ENCODE data around the gene ARHGAP30.
"Not testable (repeated sequence)": the region's sequence is repeated elsewhere in the genome, so short reads cannot be mapped to it uniquely, and the experiment has no call there.

ARHGAP30 gene, protein sequence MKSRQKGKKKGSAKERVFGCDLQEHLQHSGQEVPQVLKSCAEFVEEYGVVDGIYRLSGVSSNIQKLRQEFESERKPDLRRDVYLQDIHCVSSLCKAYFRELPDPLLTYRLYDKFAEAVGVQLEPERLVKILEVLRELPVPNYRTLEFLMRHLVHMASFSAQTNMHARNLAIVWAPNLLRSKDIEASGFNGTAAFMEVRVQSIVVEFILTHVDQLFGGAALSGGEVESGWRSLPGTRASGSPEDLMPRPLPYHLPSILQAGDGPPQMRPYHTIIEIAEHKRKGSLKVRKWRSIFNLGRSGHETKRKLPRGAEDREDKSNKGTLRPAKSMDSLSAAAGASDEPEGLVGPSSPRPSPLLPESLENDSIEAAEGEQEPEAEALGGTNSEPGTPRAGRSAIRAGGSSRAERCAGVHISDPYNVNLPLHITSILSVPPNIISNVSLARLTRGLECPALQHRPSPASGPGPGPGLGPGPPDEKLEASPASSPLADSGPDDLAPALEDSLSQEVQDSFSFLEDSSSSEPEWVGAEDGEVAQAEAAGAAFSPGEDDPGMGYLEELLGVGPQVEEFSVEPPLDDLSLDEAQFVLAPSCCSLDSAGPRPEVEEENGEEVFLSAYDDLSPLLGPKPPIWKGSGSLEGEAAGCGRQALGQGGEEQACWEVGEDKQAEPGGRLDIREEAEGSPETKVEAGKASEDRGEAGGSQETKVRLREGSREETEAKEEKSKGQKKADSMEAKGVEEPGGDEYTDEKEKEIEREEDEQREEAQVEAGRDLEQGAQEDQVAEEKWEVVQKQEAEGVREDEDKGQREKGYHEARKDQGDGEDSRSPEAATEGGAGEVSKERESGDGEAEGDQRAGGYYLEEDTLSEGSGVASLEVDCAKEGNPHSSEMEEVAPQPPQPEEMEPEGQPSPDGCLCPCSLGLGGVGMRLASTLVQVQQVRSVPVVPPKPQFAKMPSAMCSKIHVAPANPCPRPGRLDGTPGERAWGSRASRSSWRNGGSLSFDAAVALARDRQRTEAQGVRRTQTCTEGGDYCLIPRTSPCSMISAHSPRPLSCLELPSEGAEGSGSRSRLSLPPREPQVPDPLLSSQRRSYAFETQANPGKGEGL

DNA sequence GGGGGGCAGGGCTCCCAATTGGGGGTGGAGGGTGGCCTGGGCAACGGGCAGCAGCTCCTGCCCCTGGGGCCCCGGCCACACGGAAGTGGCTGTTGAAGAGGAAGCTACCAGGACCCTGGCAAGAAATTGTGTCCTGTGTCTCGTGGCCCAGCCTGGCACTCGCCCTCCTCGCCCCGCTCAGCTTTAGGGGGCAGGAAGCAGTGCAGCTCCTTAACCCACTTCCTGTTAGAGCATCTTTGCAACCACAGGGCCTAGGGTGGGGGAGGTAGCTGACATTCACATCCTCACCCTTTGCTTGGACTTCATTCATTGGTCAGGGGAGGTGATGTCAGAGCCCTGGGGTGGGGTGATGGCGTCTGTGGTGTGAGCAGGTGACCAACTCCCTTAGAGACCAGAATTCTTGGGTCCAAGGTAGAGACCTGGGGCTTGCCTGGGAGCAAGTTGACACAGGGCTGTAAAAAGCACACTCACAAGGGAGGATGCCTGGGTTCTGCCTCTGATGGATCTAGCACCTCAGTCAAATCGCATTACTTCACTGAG lies at the start of gene ARHGAP30:
Gene ARHGAP30, minus strand, starts transcription at position 161 of the 540 bp plus-strand sequence. CDS start 267 bp downstream, outside the sequence.
- no peak for DNase-seq

DNA sequence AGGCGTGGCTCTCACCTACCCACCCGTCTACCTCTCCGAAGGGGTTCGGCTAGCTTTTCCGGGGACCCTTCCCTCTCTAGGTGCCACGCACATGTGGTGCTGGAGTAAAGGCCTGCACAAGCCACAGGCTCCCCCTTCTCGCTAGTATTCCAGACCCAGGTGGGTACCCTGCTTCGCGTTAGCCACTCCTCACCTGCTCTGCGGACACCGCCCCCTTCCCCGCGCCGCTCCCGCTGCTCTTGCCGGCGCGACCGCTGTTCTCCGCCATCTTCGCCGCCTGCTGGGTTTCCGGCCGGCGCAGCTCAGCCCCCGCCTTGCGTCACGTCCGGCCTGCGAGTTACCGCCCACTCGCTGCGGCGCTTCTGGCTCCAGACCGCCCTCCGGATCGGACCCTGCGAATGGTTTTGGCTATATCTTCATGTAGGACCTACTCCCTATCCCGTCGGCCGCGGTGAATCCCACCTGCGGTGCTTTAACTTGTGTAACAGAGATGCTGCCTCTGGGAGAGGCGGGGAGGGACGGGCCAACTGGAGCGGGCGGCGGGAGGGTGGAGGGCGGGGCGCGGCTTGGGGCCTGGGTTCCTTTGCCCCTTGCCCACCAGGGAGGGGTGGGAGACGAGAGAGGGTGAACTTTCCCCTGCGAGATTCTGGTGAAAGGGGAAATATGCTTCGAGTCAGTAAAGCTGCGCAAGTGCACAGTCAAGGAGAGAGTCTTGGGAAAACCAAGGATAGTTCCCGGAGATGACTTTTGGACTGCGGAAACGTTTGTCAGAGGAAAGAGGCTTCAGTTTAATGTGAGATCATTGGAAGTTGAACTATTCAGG lies 48.3 kb upstream of the ARHGAP30 start, which contains the start of the genes NIT1 and PFDN2:
Gene NIT1, plus strand, starts transcription at position 347 of the 823 bp plus-strand sequence. Its CDS starts 72 bp downstream, at position 419.
Gene PFDN2, minus strand, starts transcription at position 279 of the 823 bp plus-strand sequence. Its CDS starts 11 bp downstream, at position 268.
- peak; percentile 37 for DNase-seq

DNA sequence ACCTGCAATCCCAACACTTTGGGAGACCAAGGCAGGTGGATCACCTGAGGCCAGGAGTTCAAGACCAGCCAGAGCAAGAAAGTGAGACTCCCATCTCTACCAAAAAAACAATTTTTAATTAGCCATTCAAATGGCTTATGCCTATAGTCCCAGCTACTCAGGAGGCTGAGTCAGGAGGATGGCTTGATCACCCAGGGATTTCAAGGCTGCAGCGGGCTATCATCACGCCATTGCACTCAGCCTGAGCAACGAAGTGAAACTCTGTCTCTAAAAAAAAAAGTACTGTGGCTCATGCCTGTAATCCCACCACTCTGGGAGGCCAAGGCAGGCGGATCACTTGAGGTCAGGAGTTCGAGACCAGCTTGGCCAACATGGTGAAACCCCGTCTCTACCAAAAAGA lies 46.3 kb upstream of the ARHGAP30 start:
- not testable (repeated sequence) for DNase-seq

DNA sequence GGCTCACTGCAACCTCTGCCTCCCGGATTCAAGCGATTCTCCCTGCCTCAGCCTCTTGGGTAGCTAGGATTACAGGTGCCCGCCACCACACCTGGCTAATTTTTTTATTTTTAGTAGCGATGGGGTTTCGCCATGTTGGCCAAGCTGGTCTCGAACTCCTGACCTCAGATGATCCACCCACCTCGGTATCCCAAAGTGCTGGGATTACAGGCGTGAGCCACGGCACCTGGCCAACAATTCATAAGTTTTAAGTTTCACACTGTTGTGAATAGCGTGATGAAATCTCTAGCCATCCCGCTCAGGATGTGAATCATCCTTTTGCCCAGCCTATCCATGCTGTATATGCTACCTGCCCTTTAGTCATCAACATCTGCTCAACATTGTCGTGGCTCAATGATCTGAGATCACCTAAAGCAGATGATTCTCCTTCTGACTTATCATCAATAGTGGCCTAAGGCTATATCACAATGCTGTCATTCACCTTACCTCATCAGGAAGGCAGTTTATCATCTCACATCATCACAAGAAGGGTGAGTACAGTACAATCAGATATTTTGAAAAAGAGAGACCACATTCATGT lies 45.5 kb upstream of the ARHGAP30 start:
- no peak for DNase-seq

DNA sequence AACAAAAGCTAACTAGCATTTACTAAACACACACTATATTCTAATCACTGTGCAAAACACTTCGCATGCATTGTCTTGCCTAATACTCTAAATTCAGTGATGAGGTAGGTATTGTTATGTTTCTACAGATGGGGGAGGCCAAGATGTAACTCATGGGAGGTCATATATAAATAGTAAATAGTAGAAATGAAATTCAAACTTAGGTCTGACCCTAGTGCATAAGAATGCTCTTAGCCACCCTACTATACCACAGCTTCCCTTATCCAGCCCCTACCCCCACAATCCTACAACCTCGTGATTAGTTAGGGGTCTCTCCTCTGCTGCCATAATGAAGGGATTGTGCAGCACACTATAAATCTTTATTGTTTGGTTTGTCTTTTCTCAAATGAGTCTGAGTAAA lies 44.9 kb upstream of the ARHGAP30 start:
- no peak for DNase-seq

DNA sequence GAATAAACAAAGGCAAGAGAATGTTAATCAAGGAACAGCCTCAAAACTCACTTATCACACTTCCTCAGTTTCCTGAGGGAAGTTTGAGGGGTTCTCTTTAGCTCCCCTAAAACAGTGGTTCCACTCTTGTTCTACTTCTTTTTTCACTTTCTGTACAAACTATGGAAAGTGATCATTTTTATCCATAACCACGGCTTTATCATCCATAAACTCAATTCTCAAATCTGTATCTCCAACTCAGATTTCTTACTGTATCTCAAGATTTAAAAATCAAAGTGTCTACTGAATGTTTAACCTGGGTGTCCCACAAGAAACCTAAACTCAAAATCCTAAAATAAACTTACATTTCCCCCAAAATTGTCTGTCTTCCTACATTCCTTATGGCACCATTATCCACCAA lies 44.2 kb upstream of the ARHGAP30 start:
- no peak for DNase-seq

DNA sequence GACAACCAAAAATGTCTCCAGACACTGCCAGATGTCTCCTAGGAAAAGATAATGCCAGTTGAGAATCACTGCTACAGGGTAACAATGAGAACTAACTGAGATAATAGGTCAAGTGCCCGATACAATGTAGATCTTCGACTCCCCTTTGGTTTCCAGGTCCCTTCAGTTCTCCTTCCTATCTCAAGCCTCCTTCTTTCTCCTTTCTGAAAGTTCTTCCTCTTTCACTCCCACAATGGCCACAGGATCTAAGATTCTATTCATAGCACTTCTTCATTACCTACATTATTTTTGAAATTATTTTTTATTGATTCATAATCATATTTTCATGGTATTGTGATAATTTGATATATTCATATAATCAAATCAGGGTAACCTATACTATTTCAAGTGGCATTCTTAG lies 41.8 kb upstream of the ARHGAP30 start:
- DNase-seq: no peak

DNA sequence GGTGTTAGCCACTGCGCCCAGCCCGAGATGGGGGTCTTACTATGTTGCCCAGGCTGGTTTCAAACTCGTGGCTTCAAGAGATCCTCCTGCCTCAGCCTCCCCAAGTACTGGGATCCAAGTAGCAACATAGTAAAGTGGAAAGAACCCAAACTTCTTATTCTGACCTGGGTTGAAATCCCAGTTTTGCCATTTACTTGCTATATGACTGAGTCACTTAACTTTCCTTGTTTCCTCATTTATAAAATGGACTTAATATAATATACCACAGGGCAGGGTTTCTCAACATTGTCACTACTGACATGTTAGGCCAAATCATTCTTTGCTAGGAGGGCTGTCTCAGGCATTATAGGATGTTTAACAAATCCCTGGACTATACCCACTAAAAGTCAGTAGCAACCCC lies 41.4 kb upstream of the ARHGAP30 start:
- no peak for DNase-seq

DNA sequence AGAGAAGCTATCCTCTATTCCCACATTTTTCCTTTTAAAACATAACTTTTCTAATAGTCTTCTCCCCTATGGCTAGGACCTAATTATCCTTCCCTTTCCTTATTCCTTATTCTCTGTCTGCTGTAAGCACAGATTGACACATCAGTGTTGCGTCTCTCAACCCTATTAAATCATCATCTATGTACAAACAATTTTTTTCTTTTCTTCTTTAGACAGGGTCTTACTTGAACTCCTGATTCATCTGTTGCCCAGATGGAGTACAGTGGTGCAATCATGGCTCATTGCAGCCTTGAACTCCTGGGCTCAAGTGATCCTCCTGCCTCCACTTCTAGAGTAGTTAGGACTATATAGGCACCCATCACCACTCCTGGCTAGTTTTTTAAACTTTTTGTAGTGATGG lies 36.7 kb upstream of the ARHGAP30 start:
- DNase-seq: no peak

DNA sequence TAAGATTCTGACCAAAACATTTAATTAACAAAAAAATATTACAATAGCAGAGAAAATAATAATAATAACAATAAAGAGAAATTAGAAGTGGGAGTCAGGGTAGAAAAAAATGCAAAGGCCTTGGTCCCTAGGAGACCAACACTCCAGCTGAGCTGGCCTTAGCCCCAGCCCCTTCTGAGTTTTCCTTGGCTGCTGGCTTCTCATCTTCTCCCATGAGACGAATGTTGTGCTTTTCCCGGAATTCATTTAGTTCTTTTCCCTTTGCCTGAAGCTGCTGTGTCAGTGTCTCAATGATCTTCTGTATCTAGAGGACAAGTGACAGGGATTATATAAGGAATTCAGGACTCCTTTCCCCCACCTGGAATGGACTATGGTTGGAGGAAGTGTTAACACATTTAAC lies 30.9 kb upstream of the ARHGAP30 start:
- no peak for DNase-seq

DNA sequence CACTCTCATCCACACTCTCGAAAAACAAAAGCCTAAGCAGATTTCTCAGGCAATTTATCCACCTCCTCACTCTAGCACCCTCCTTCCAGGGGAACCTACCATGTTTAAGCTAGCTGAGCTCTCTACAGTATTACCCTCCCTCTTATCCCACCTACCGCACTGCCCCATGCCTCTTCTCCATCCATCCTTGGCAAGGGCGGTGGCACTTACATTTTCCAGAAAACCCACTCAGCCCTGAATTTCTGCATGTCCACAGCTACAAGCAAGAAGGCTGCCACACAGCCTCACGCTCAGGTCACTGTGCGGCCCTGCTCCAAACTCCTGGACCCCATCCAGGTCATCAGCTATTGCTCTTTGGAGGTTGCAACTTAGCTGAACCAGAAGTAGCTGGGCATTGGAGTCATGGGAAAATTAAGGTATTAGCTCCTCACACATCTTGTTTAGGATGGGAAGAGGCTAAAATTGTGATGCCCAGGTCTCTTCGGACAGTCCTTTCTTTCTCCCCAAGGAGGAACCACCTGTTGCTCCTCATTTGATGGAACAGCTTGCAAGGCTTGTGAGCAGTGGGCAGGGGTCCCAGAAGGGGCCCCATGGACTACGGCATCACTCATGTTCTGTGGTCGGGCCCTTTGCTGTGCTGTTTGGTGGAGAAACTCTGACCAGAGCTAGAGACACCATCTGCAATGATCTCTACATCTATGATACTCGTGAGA lies 29.6 kb upstream of the ARHGAP30 start:
- DNase-seq: no peak

DNA sequence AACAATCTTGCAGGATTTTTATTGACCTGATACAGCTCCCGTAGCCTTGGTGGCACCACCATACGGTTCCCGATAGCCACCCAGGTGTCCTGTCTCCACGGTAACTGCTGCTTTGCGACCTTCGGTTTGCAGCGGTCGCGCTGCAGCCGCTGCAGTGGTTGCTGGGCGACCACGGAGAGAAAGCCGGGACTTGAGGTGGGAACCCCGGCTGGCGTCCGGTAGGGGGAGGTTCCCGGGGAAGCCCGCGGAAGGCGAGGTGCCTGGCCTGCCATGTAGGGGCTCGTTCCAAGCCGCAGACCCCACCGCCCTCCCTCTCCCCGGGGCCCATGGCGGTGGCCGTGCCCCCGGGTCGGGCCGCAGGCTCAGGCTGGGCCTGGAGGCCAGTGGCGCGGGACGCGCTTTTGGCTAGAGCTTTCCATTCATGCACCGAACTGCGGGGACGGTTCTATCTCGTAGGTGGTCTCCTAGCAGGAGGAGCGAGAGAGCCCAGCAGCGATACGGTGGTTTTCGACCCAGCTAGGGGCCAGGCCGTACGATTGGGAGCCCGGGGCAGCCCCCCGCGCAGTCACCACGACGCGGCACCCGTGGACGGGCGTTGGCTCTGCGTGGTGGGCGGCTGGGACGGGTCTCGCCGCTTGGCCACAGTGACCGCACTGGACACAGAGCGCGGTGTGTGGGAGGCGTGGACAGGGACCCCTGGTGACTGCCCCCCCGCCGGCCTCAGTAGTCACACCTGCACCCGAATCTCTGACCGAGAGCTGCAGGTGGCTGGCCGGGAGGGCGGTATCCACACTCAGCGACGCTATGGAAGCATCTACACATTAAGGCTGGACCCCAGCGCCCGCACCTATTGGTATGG lies 28.7 kb upstream of the ARHGAP30 start, which contains the start of gene KLHDC9:
Gene KLHDC9, plus strand, starts transcription at position 152 of the 859 bp plus-strand sequence. Its CDS starts 175 bp downstream, at position 327.
- DNase-seq: peak; percentile 74

DNA sequence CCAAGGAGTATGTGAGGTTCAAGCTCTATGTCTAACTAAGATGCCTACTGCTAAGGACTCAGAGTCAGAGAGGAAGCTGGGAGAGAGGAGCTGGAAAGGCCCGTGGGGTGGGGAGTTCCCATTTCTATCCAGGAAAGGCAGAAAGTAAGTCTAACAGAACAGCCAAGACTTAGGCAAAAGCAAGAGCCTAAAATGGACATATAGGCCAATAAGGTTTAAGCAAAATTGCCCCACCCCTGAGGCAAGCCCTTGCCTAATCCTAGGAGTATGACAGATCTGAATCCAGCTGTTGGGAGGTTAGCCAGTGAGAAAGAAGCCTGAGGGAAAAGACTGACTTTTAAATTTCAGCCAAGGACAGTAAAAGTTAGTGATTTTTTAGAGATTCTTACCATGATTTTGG lies 26.8 kb upstream of the ARHGAP30 start:
- no peak for DNase-seq

DNA sequence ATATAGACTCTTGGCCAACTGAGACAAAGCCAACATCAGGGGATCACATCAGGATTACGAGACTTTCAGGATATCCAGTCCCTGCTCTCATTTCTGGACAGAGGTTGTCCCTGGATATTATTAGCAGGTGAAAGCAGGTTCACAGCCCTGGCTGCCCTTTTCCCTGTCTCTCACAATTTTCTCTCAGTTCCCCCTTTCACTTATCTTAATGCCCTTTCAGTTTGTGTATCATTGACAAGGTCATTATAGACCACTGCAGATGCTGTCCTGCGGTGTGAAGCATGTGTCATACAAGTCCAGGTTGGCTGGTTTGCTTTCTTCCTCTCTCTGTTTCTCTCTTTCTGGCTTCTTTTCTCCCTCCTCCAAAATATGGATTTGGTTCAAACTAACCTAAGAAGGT lies 26.3 kb upstream of the ARHGAP30 start:
- no peak for DNase-seq

DNA sequence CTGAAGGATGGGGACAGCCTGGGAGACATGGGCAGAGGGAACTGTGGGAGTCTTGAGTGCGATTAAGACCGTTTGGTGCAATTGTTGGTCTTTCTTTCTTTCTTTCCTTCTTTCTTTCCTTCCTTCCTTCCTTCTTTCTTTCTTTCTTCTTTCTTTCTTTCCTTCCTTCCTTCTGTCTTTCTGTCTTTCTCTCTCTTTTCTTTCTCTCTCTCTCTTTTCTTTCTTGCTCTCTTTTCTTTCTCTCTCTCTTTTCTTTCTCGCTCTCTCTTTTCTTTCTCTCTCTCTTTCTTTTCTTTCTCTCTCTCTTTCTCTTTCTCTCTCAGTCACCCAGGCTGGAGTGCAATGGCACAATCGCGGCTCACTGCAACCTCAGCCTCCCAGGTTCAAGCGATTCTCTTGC lies 25.5 kb upstream of the ARHGAP30 start:
- no peak for DNase-seq

DNA sequence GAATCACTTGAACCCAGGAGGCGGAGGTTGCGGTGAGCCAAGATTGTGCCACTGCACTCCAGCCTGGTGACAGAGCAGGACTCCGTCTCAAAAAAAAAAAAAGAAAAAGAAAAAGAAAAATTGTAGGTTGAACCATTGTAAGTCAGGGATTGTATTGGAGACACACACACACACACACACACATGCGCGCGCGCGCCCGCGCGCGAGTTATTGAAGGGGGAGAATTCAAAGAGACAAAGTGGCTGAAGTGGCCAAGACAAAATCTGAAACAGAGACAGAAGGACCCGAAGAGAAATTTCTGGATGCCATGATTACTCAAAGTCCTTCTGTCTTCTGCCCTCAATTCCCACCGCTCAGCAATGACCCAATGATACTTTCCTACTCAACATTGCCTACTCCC lies 24.8 kb upstream of the ARHGAP30 start:
- no peak for DNase-seq

DNA sequence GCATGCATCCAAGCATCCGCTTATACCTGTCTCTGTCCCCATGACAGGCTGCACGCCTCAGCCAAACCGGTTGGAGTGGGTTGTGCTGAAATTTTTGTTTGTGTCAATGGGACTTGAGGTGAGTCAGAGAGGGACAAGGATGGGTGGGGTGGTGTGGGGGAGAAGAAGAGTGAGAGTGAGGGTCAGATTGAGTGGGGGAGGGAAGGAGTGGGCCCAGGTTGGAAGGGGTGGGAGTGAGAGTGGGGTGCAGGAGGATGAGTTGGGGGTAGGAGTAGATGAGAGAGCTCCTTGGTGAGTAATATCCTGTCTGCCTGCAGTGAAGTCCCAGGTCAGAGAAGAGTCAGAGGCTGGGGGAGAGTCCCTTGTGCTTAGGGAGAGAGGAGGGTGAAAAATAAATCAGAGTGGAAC lies 22.9 kb upstream of the ARHGAP30 start:
- DNase-seq: no peak

DNA sequence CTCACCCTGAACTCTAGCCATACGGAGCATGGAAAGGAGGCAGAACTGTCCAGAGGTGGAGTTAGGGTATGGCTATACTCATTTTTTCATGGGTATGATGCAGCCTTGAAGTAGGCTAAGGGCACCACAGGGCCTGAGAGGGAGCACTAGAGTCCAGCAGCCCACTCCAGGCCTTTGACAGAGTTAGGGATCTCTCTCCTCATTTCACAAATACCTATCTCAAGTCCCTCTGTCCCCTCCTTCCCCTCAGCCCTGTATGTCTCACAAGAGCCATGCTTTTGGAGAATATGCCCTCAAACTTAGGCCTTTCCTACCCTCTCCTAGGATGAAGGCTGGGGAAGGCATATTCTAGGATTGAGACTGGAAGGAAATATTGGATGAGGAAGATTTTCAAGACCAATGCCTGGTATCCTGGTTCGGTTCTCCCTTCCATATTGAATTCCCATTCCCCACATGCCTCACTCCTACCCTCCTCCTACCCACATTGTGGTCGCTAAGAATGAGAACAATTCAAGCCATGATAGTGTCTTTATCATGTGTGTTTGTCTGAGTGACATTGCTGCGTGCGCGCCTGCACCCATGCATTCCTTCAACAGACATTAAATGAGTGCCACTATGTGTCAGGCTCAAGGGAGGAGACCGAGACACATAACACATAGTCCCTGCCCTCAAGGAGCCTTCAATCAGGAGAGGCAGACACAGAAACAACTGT lies 22.3 kb upstream of the ARHGAP30 start:
- no peak for DNase-seq

DNA sequence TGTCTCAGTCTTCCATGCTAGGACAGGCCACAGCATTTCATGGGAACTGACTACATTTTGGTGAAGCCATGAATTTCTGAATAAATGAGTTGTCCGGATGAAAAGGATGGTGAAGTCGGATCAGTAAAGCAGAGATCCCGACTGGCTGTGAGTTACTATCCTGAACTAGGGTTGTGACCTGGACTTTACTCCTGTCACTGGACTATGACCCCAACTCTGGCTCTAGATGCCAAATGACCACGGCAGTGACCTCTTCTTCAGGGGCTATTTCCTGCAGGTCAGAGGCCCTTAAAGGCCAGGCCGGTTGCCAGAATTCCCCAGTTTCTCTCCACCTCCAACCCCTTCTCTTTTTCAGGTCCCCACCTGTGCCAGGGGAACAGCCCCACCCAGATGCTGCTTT lies 21.4 kb upstream of the ARHGAP30 start:
- no peak for DNase-seq

Measured in NCI-H2029 treated with DMSO at 0.1 percent for 48 hours (cell line).